Measurements from ENCODE around the gene MYL7.
A peak's percentile ranks its signal among the peaks of the same experiment; 100 is the strongest.

Gene MYL7

DNA sequence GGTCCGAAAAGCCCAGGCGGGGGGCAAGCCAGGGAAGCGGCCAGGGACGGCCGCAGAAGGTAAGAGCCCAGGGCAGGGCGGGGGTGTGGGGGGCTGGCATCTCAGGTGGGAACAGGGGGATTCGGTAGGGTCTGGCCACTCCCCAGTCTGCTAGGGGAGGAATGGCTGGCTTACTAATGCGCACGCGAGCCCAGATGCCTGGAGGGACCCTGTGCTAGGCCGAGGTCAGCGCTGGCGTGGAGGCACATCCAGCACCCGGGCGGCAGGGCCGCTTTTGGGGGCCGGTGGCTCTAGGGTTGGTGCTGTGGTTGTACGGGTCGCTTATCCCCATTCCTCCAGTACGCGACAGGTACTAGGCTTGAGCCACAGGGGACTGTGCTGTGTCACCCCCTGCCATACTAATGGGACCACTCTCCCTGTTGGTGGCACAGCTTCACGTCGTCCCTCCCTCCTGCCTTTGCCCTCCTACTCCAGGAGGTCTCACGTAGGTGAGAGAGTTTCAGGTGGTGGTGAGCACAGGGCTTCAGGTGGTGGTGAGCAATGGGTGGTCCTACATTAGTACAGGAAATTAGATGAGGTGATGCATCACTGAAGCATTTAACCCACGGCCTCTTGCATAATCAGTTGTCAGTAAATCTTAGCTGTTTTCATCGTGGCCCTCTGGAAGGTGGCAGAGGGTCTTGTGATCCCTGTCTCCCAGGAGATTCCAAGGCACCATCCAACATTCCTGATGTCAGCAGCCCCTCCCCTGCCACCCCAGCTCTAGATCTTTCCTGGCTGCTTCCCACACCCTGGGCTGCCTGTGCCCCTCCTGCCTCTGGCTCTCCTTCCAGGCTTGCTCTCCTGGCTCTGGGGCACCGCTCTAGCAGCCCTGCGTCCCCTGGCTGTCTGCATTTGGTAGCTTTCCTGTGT, 36.0 kb downstream of the MYL7 start:
- TF ChIP-seq, protein P1, sequence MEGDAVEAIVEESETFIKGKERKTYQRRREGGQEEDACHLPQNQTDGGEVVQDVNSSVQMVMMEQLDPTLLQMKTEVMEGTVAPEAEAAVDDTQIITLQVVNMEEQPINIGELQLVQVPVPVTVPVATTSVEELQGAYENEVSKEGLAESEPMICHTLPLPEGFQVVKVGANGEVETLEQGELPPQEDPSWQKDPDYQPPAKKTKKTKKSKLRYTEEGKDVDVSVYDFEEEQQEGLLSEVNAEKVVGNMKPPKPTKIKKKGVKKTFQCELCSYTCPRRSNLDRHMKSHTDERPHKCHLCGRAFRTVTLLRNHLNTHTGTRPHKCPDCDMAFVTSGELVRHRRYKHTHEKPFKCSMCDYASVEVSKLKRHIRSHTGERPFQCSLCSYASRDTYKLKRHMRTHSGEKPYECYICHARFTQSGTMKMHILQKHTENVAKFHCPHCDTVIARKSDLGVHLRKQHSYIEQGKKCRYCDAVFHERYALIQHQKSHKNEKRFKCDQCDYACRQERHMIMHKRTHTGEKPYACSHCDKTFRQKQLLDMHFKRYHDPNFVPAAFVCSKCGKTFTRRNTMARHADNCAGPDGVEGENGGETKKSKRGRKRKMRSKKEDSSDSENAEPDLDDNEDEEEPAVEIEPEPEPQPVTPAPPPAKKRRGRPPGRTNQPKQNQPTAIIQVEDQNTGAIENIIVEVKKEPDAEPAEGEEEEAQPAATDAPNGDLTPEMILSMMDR (conservative IDR thresholded peaks at IDR 0.05; ENCODE audit: low read depth, low read length): peak; percentile 2
- DNase-seq (ENCODE audit: low read depth): peak; percentile 82
- peak overlapping the region; percentile 46 for H3K4me3 ChIP-seq (ENCODE audit: low read length)

DNA sequence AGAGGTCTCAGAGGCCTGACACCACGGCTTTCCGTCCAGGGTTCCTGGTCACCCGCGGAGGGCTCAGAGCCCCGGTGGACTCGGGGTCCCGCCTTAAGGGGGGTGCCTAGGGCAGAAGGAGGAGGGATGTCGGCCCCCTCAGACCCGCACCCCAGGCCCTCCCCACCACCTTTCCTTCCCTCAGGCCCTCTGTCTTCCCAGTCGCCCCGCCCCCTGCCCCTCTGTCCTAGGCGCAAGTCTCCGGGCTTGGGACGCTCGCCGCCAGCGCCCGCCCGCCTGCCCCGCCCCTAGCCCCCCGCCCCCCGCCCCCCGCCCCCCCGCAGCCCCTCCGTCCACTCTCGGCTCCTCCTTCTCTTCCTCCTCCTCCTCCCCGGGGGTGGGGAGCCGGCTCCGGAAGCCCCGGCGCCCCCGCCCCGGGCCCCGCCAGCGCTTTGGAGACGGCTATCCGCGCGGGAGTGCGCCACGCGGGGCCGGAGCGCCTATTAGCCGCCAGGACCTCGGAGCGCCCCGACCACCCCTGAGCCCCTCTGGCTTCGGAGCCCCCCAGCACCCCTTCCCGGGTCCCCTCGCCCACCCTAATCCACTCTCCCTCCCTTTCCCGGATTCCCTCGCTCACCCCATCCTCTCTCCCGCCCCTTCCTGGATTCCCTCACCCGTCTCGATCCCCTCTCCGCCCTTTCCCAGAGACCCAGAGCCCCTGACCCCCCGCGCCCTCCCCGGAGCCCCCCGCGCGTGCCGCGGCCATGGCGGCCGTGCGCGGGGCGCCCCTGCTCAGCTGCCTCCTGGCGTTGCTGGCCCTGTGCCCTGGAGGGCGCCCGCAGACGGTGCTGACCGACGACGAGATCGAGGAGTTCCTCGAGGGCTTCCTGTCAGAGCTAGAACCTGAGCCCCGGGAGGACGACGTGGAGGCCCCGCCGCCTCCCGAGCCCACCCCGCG, 36.9 kb downstream of the MYL7 start, which contains the start of gene AEBP1:
Gene AEBP1, plus strand, starts transcription at position 423 of the 937 bp plus-strand sequence. Its CDS starts 321 bp downstream, at position 744.
- peak within 1 kb of the TSS; percentile 46 for H3K4me3 ChIP-seq (ENCODE audit: low read length)
- TF ChIP-seq, protein P1 (conservative IDR thresholded peaks at IDR 0.05; ENCODE audit: low read depth, low read length): no peak
- no peak for DNase-seq (ENCODE audit: low read depth)

DNA sequence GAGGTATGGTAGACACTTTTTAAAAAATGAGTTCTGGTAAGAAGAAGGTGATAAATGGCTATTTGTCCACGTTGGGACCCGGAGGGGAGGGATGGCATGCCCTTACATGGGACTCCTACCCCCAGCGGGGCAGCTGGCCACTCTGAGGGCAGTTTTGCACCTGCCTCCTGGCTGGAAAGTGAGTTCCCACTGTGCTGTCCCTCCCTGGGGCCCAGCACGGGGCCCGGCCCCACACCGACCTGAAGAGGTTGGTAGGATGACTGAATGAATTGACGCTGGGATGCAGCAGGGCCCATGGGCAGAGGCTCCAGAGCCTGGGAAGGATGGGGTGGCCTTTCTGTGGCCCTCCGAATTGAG, 37.6 kb downstream of the MYL7 start:
- no peak for DNase-seq (ENCODE audit: low read depth)
- no peak overlapping the region for H3K4me3 ChIP-seq (ENCODE audit: low read length)
- TF ChIP-seq, protein P1 (conservative IDR thresholded peaks at IDR 0.05; ENCODE audit: low read depth, low read length): no peak

- TF ChIP-seq, protein P1 (conservative IDR thresholded peaks at IDR 0.05; ENCODE audit: low read depth, low read length): no peak
- no peak for DNase-seq (ENCODE audit: low read depth)
- no peak overlapping the region for H3K4me3 ChIP-seq (ENCODE audit: low read length)
Observed at GRCh38 chr7:44102846-44103565, 38.1 kb downstream of the MYL7 start.

DNA sequence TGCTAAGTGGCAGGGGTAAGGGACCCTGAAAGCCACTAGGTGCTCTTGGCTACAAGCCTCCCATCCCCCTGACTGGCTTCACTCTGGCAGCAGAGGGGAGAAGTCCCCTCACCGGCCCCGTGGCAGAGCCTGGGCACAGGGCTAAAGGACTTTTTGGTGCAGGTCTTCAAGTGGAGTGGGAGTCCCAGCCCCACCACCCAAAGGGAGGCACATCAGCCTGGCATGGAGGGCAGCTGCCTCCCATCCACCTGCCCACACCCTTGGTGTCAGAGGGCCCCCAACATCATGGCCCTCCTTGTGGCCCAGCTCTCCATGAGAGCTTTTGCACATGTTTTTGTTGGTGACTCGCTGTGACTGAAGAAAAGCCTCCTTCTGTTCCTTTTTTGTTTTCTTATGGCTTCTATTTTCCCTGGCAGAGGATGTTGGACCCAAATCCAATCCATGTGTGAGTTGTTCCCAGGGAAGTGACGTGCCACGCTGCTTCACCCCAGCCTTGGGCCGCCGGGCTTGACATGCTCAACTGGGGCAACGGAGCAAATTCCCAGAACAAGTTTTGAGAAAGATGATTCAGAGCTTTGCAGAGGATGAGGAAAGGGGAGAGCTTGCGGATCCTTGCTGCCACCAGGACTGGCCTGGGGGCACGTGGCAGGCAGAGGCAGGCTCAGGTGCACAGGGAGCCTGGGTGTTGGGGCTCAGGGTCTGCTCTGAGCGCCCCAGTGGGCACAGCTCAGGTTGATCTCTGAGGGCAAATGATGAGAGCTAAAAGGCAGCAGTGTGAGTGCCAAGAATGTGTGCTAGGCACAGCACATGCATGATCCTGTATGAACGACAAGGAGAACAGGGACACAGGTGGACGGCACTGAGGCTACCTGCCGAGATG, 38.9 kb downstream of the MYL7 start:
- TF ChIP-seq, protein P1 (conservative IDR thresholded peaks at IDR 0.05; ENCODE audit: low read depth, low read length): no peak
- no peak for DNase-seq (ENCODE audit: low read depth)
- H3K4me3 ChIP-seq (ENCODE audit: low read length): no peak overlapping the region
